Cardiac ventricle fibroblast (primary cell): ENCODE data around the gene TOX3. TPM values are rescaled to one million over a fixed set of nuclear protein-coding genes. Genes with fewer than 3 reads are reported as not detected.

ENCODE experiments used
- total RNA-seq: library from RNA; depleted of rRNA; stranded (reverse); fragments of >200 nt; gene quantifications from 2 replicates; pipeline ENCODE4 v1.2.3, GENCODE V29; 2015

The TOX3 gene
- total RNA-seq = not detected in 2 replicates

GRCh38 chr16:52547004-52547833, at the start of gene TOX3:
TOX3 (minus strand) TSS chr16:52547143; CDS start chr16:52546723, 420 bp downstream.

